Panc1 (cell line): ENCODE data around the gene TEX51.

Source experiments
- POLR2AphosphoS5 ChIP-seq: IDR thresholded peaks from 2 replicates; pipeline ENCODE4 v1.6.1; 2012; ENCODE audit warnings: mild to moderate bottlenecking, low read depth, low read length, moderate library complexity
- SIN3A ChIP-seq: IDR thresholded peaks from 2 replicates; pipeline ENCODE4 v1.6.1; 2012; ENCODE audit warnings: low read depth, mild to moderate bottlenecking, low read length, moderate library complexity, borderline replicate concordance; ENCODE audit not compliant: insufficient read depth
- TCF7L2 ChIP-seq: IDR thresholded peaks from 2 replicates; pipeline ENCODE4 v1.6.1; 2011; ENCODE audit warnings: mild to moderate bottlenecking, low read depth, low read length, inconsistent platforms
- TF ChIP-seq, protein P1 (sequence below): fragments of 450-650 bp; IDR thresholded peaks from 2 replicates; pipeline ENCODE4 v1.5.1; 2017; ENCODE audit warnings: mild to moderate bottlenecking
- TF ChIP-seq, protein P2 (sequence below), 2 experiments: IDR thresholded peaks; 2 replicates each; pipeline ENCODE4 v1.6.1; 2011 to 2012; ENCODE audit warnings: low read depth in 2 of 2, control low read depth in 1 of 2, low read length in 1 of 2, mild to moderate bottlenecking in 1 of 2, moderate library complexity in 1 of 2; ENCODE audit not compliant: insufficient read depth in 1 of 2

- TF ChIP-seq, protein P1, sequence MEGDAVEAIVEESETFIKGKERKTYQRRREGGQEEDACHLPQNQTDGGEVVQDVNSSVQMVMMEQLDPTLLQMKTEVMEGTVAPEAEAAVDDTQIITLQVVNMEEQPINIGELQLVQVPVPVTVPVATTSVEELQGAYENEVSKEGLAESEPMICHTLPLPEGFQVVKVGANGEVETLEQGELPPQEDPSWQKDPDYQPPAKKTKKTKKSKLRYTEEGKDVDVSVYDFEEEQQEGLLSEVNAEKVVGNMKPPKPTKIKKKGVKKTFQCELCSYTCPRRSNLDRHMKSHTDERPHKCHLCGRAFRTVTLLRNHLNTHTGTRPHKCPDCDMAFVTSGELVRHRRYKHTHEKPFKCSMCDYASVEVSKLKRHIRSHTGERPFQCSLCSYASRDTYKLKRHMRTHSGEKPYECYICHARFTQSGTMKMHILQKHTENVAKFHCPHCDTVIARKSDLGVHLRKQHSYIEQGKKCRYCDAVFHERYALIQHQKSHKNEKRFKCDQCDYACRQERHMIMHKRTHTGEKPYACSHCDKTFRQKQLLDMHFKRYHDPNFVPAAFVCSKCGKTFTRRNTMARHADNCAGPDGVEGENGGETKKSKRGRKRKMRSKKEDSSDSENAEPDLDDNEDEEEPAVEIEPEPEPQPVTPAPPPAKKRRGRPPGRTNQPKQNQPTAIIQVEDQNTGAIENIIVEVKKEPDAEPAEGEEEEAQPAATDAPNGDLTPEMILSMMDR = no peak
- TF ChIP-seq SIN3A = no peak
- TF ChIP-seq POLR2AphosphoS5 = no peak
- TF ChIP-seq, protein P2, sequence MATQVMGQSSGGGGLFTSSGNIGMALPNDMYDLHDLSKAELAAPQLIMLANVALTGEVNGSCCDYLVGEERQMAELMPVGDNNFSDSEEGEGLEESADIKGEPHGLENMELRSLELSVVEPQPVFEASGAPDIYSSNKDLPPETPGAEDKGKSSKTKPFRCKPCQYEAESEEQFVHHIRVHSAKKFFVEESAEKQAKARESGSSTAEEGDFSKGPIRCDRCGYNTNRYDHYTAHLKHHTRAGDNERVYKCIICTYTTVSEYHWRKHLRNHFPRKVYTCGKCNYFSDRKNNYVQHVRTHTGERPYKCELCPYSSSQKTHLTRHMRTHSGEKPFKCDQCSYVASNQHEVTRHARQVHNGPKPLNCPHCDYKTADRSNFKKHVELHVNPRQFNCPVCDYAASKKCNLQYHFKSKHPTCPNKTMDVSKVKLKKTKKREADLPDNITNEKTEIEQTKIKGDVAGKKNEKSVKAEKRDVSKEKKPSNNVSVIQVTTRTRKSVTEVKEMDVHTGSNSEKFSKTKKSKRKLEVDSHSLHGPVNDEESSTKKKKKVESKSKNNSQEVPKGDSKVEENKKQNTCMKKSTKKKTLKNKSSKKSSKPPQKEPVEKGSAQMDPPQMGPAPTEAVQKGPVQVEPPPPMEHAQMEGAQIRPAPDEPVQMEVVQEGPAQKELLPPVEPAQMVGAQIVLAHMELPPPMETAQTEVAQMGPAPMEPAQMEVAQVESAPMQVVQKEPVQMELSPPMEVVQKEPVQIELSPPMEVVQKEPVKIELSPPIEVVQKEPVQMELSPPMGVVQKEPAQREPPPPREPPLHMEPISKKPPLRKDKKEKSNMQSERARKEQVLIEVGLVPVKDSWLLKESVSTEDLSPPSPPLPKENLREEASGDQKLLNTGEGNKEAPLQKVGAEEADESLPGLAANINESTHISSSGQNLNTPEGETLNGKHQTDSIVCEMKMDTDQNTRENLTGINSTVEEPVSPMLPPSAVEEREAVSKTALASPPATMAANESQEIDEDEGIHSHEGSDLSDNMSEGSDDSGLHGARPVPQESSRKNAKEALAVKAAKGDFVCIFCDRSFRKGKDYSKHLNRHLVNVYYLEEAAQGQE (IDR thresholded peaks at IDR 0.05; ENCODE audit: insufficient read depth in 1 of 2, low read depth in 2 of 2, low read length in 1 of 2) = no peak
- TF ChIP-seq TCF7L2 = no peak
Observed at GRCh38 chr2:126905991-126906390, 7.3 kb downstream of the TEX51 start.
